Fibroblast of pulmonary artery (primary cell): Measurements from ENCODE around the gene TMPRSS3.

Experiments
- DNase-seq: peaks from one replicate; pipeline ENCODE4 v3.0.0-alpha.2; 2010; ENCODE audit warnings: low read depth
- H3K4me3 ChIP-seq: replicated peaks from 2 replicates; pipeline ENCODE4 v1.5.1; 2011; ENCODE audit warnings: low read depth, mild to moderate bottlenecking, control low read depth, low read length, moderate library complexity
- TF ChIP-seq, protein P1 (sequence below): IDR thresholded peaks from 2 replicates; pipeline ENCODE4 v1.5.1; 2011; ENCODE audit warnings: mild to moderate bottlenecking, control low read depth, low read length, inconsistent platforms; ENCODE audit errors: missing control alignments

TMPRSS3 gene

DNA sequence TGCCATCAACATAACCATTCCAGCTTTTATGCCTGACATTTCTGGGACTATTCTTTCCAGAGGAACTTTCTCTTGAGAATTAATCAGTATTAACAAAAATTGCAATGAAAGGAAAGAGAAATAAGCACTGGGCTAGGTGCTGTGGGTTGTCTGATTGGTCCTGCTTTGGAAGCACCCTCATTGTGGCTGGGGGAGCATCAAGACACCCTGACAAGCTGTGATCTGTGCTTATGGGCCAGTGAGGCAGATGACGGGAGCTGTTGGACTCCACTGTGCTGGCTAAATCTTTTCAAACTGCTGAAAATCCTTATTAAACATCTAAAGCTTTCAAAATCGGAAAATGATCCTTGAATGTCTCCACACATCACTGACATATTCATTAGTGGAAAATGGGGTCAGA, 27.8 kb upstream of the TMPRSS3 start:
- H3K4me3 ChIP-seq, result no peak overlapping the region
- DNase-seq, result no peak
- TF ChIP-seq, protein P1, sequence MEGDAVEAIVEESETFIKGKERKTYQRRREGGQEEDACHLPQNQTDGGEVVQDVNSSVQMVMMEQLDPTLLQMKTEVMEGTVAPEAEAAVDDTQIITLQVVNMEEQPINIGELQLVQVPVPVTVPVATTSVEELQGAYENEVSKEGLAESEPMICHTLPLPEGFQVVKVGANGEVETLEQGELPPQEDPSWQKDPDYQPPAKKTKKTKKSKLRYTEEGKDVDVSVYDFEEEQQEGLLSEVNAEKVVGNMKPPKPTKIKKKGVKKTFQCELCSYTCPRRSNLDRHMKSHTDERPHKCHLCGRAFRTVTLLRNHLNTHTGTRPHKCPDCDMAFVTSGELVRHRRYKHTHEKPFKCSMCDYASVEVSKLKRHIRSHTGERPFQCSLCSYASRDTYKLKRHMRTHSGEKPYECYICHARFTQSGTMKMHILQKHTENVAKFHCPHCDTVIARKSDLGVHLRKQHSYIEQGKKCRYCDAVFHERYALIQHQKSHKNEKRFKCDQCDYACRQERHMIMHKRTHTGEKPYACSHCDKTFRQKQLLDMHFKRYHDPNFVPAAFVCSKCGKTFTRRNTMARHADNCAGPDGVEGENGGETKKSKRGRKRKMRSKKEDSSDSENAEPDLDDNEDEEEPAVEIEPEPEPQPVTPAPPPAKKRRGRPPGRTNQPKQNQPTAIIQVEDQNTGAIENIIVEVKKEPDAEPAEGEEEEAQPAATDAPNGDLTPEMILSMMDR, result no peak

DNA sequence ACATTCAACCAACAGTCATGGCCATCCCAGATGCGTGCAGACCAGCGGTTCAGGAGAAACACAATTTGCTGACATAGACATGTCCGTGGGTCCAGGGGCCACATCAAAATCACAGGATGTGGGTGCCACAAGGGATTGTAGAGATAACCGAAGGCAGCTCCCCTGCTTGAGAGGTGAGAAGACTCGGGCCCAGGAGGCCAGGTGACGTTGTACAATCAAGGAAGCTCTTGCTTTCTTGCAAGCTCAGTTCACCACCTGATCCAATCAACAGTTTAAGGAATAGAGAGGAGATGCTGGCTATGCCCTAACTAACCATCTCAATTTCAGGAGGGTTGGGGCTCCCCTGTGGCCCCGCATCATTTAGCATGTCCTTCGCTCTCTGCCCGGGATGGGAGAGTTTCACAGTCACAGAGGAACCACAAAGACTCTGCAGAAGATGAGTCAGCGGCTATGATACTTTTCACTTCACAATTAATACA, 27.4 kb upstream of the TMPRSS3 start:
- TF ChIP-seq, protein P1, result no peak
- DNase-seq, result no peak
- H3K4me3 ChIP-seq, result no peak overlapping the region

DNA sequence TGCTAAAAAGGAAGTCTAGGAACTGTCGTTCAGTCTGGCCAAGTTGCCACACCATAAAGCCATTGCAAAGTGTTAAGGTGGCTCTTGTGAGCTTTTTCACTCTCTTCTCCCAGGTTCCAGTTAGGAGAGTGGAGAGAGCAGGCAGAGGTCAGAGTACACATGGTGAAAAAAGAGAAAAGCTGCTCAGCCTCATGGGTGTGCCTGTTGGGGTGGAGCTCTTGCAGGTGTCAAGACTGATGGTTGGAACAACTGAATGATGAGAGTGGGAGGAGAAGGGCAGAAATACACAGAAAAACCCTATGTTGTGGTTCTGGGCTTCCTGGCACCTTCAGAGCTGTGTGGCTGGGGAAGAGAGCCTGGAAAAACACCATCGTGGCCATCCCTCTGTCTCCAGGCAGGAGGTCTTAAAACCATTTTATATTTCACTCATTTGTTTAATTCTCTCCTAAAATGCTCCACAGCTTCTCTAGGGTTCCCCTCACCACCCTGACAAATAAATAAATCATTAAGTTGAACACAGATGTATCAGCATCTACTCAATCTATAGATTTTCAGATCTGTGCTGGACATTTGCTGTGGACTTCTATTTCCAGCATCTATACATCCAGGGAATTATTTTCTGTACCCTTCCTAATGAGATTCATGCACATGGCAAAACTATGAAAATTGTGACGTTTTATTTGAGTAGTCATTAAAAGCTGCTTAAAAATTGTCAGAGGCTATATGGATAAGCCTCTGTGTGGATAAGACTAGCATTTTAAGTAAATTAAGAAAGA, 25.4 kb upstream of the TMPRSS3 start:
- no peak overlapping the region for H3K4me3 ChIP-seq
- no peak for DNase-seq
- TF ChIP-seq, protein P1, result no peak

DNA sequence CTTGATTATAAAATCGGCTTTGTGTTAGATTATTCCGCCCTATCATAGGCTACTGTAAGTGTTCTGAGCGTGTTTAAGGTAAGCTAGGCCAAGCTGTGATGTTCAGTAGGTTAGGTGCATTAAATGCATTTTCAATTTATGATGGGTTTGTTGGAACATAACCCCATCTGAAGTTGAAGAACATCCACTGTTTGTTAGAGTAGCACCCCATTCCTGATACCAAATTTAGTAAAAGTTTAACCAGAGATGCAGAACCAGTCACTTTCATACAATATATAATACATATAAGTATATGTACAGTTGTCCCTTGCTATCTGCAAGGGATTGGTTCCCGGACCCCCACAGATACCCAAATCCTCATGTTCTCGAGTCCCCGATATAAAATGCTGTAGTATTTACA, 24.0 kb upstream of the TMPRSS3 start:
- no peak overlapping the region for H3K4me3 ChIP-seq
- DNase-seq, result no peak
- TF ChIP-seq, protein P1, result no peak

DNA sequence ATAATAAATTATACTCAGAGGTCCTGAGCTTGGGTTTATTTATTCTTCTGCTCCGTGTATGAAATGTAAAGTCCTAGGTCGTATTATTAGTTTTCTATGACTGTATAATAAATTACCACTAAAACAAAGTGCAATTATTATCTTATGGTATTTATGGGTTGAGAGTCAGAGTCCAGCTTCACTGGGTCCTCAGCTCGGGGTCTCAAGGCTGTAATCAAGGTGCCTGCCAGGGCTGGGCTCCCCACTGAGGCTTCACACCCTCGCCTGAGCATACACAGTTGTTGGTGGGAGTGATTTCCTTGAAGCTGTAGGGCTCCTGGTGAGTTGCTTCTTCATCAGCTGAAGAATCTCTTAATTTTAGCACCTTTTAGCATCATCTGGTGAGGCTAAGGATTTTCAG, 23.0 kb upstream of the TMPRSS3 start:
- no peak for DNase-seq
- TF ChIP-seq, protein P1, result no peak
- no peak overlapping the region for H3K4me3 ChIP-seq

DNA sequence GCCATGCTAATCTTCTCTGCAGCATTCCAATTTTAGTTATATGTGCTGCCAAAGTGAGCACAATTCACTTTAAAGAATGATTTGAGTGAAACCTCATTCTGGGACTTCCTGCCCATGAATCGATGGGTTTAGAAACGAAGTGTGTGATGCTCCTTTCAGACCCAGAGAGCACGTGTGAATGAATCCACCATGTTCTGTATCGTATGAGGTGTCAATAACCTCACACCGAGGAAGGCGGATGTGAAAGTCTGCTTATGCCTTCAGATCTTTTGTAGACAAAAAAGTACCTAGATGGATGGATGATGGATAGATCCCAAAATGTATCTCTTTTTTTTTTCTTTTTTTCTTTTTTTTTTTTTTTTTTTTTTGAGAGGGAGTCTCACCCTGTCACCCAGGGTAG, 21.7 kb upstream of the TMPRSS3 start:
- DNase-seq, result no peak
- no peak overlapping the region for H3K4me3 ChIP-seq
- TF ChIP-seq, protein P1, result no peak
